Right lobe of liver (tissue), 6 donors: ENCODE measurements around the gene XRCC6. TPM values are rescaled to one million over a fixed set of nuclear protein-coding genes. Genes with fewer than 3 reads are reported as not detected.

Experiments
- ATAC-seq, 4 donors: fragments of 200-7000 bp; cut with Tn5 transposase; one replicate each; pipeline ENCODE4 v1.9.1; 2020; ENCODE audit warnings: mild to moderate bottlenecking in 4 of 4, moderate library complexity in 4 of 4
- DNase-seq, 3 donors: peaks; one replicate each; pipeline ENCODE4 v3.0.0-alpha.2; 2020
- H3K27ac ChIP-seq, 3 donors: fragments of 200-600 bp; one replicate each; pipeline ENCODE4 v1.8.0; 2022
- H3K27me3 ChIP-seq, 2 donors: fragments of 200-600 bp; one replicate each; pipeline ENCODE4 v1.8.0; 2022
- H3K36me3 ChIP-seq, 4 donors: fragments of 200-600 bp; sonication (generic) in 1 of 4; one replicate each; pipeline versions ENCODE4 v1.5.1 to v1.8.0; 2017 to 2022; ENCODE audit warnings: control low read depth in 1 of 4
- H3K4me1 ChIP-seq, 4 donors: fragments of 200-600 bp; sonication (generic) in 1 of 4; one replicate each; pipeline versions ENCODE4 v1.5.1 to v1.8.0; 2017 to 2022; ENCODE audit warnings: control low read depth in 1 of 4
- H3K4me3 ChIP-seq, 3 donors: fragments of 200-600 bp; one replicate each; pipeline ENCODE4 v1.8.0; 2022
- H3K9me3 ChIP-seq, 4 donors: fragments of 200-600 bp; sonication (generic) in 1 of 4; one replicate each; pipeline versions ENCODE4 v1.5.1 to v1.8.0; 2017 to 2022; ENCODE audit warnings: control low read depth in 1 of 4
- CTCF ChIP-seq, 4 donors: fragments of 200-600 bp in 3 of 4; fragments of 450-650 bp in 1 of 4; IDR thresholded peaks; one replicate each; pipeline versions ENCODE4 v1.5.1 to v1.8.0; 2016 to 2022; ENCODE audit warnings: antibody characterized with exemption in 4 of 4, mild to moderate bottlenecking in 2 of 4
- POLR2A ChIP-seq: fragments of 450-650 bp; IDR thresholded peaks from one replicate; pipeline ENCODE4 v1.6.1; 2017; ENCODE audit warnings: antibody characterized with exemption, mild to moderate bottlenecking
- WGBS: methylation state at CpG from one replicate; pipeline ENCODE4 v1.1.6; 2018; ENCODE audit warnings: low coverage, low lambda C conversion rate; ENCODE audit not compliant: insufficient coverage; ENCODE audit errors: missing lambda C conversion rate; 5-methylcytosine and 5-hydroxymethylcytosine counted together
- intact Hi-C, 2 donors: fragments of 100-400 bp; cut with DNase I; formaldehyde crosslinking; loops; one replicate each; pipeline versions ENCODE4 v1.11.2 to v1.14.1; 2022
- total RNA-seq, 6 experiments: library from RNA; depleted of rRNA in 2 of 6; stranded (reverse); fragments of >200 nt in 2 of 6; fragmentation: NEBNext Ultra II Directional in 3 of 6; extraction: Animal tissue kit (Norgen Biotek cat#: 25700) in 3 of 6; gene quantifications; one replicate each; pipeline versions ENCODE4 v1.1.0 to v1.2.4, GENCODE V29; 2016 to 2023
- donor health status: DM: no; HTN: yes; CAD: no.
- donor health status: DM: no; HTN: no; CAD: no.
- donor health status: DM: no; HTN: no; CAD: no.
- donor health status: DM: no; HTN: yes; CAD: no.
- donor health status: DM: no; HTN: yes; CAD: no.

XRCC6 gene
- total RNA-seq, 6 experiments from 2014 or later, result 71.0 to 122 (median 91.1) TPM

GRCh38 chr22:41688365-41689211, 67.5 kb downstream of the XRCC6 start, which contains the start of gene SNU13:
Gene SNU13, minus strand, starts transcription at chr22:41688867. Its CDS starts 71 bp downstream, at chr22:41688796.
- Histone ChIP-seq H3K36me3 (peaks cover 0 to under 1% (median 0%) of the 10 kb centered on the region in 4 donors), H3K4me3 (peak within 1 kb of the TSS; percentile 74 to 78 (median 75)), H3K27me3 (no peaks in the 10 kb centered on the region), H3K27ac (peak within 1 kb of the TSS; percentile 81 to 93 (median 89)), H3K9me3 (no peaks in the 10 kb centered on the region), H3K4me1 (peaks cover 0 to 12% (median 4%) of the 10 kb centered on the region in 4 donors)
- intact Hi-C loops, result no loop called here
- under 1% methylated on average over 23 of the region's 62 CpGs for WGBS
- peak; percentile 93 to 95 (median 94) for DNase-seq
- peak; percentile 93 to 97 (median 96) for ATAC-seq
- TF ChIP-seq CTCF (IDR thresholded peaks at IDR 0.05) (peak in 1 of 4 donors; percentile 12), POLR2A (peak; percentile 88)

DNA sequence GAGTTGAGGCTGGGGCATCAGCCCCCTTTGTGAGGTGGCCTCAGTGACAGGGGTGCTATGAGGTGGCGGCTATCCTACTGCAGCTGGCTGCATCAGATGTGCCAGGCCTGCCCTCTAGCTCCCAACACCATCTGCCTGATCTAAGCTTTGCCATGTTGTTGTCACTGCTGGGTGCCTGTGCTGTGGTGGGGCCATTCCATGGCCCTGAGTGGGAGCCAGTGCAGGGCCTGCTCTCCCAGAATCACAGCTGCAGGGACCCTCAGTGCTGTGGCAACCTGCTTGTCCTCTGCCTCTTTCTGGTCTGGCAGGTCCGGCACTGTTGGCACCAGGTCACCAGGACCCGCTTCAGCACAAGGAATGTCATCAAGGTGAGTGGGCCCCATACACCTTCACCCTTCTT, 69.4 kb downstream of the XRCC6 start:
- intact Hi-C loops, result no loop called here
- Histone ChIP-seq H3K27ac (no peak overlapping the region), H3K36me3 (peaks cover 0 to 8% (median 0%) of the 10 kb centered on the region in 4 donors), H3K4me1 (peaks cover 0 to 12% (median 4%) of the 10 kb centered on the region in 4 donors), H3K9me3 (no peaks in the 10 kb centered on the region), H3K27me3 (no peaks in the 10 kb centered on the region), H3K4me3 (no peak overlapping the region)
- no CpG with 5 or more reads among the region's 3 CpGs for WGBS
- no peak for ATAC-seq
- TF ChIP-seq POLR2A (no peak), CTCF (IDR thresholded peaks at IDR 0.05) (no peak)
- no peak for DNase-seq

DNA sequence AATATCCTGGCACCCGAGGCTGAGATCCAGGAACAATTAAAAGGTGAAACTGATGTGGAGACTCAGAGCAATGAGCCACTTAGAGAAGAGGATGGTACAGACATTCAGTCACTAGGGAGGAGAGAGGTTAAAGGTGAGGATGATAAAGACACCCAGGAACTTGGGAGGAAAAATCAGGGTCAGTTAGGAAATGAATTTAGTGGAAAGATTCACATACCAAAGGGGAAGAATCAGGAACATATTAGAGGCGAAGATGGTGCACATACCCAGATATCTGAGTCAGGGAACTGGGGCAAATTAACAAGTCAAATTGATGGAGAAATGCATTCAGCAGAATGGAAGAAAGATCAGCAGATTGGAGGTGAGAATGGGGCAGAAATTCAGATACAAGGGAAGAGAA, 74.1 kb downstream of the XRCC6 start:
- ATAC-seq (no peak), DNase-seq (no peak)
- no peaks in the 10 kb centered on the region for H3K9me3 ChIP-seq
- intact Hi-C loops, result loop anchor here in 1 of 2 donors (5.0 kb wide), 1 partner anchor 237 kb away; no protein-coding TSS in a partner anchor
- WGBS, result 66% methylated on average over 2 of the region's 2 CpGs
- peaks cover 0 to 6% (median 0%) of the 10 kb centered on the region in 4 donors for H3K4me1 ChIP-seq
- TF ChIP-seq POLR2A, result no peak
- no peak for TF ChIP-seq CTCF (IDR thresholded peaks at IDR 0.05)
- no peak overlapping the region for H3K4me3 ChIP-seq
- no peaks in the 10 kb centered on the region for H3K27me3 ChIP-seq
- H3K36me3 ChIP-seq, result peaks cover 0 to 8% (median 0%) of the 10 kb centered on the region in 4 donors
- H3K27ac ChIP-seq, result no peak overlapping the region

DNA sequence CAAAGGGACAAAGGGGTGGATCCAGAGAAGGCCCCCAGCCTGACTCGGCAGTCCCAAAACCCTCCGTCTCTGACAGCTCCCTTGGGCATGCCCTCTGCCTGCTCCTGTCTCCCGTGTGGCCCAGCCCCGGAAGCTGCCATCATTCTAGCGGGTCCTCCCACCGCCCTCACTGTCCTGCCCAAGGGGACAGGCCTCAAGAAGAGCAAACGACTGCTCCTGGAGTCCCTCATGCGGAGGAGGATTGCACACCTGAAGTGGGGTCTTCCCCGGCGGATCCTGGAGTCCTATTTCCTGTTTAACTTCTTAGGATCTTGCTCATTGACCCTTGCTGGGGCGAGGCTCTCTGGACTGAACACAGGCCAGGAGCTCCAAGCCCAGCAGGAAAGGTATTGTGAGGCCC, 75.6 kb downstream of the XRCC6 start:
- H3K4me3 ChIP-seq, result no peak overlapping the region
- DNase-seq, result peak in 1 of 3 donors; percentile 23

More for the DNA sequence above, 75.6 kb downstream of the XRCC6 start:
- Histone ChIP-seq H3K4me1 (peaks cover 0 to 6% (median 0%) of the 10 kb centered on the region in 4 donors), H3K36me3 (peaks cover 0 to 8% (median 0%) of the 10 kb centered on the region in 4 donors), H3K27me3 (no peaks in the 10 kb centered on the region), H3K9me3 (no peaks in the 10 kb centered on the region), H3K27ac (peak overlapping the region in 1 of 3 donors; percentile 28)
- TF ChIP-seq POLR2A (no peak), CTCF (IDR thresholded peaks at IDR 0.05) (no peak)
- intact Hi-C loops, result loop anchor here in 1 of 2 donors (5.0 kb wide), 1 partner anchor 236 kb away; no protein-coding TSS in a partner anchor
- 0% methylated on average over 2 of the region's 11 CpGs for WGBS
- peak in 3 of 4 donors; percentile 3 to 6 (median 5) for ATAC-seq
